Mucosa of gallbladder (tissue), 1 donor: ENCODE results near the gene HOXA5. TPM values are rescaled to one million over a fixed set of nuclear protein-coding genes. Genes with fewer than 3 reads are reported as not detected.

ENCODE experiments used
- DNase-seq: peaks from one replicate; pipeline ENCODE4 v3.0.0-alpha.2; 2020; ENCODE audit warnings: low spot score
- total RNA-seq: library from RNA; stranded (reverse); gene quantifications from one replicate; pipeline ENCODE4 v1.2.1, GENCODE V29; 2021
- donor health status: DM: no; HTN: no; CAD: no.

Gene HOXA5
- total RNA-seq, 1 donor from 2014 or later = 0.81 TPM

DNA sequence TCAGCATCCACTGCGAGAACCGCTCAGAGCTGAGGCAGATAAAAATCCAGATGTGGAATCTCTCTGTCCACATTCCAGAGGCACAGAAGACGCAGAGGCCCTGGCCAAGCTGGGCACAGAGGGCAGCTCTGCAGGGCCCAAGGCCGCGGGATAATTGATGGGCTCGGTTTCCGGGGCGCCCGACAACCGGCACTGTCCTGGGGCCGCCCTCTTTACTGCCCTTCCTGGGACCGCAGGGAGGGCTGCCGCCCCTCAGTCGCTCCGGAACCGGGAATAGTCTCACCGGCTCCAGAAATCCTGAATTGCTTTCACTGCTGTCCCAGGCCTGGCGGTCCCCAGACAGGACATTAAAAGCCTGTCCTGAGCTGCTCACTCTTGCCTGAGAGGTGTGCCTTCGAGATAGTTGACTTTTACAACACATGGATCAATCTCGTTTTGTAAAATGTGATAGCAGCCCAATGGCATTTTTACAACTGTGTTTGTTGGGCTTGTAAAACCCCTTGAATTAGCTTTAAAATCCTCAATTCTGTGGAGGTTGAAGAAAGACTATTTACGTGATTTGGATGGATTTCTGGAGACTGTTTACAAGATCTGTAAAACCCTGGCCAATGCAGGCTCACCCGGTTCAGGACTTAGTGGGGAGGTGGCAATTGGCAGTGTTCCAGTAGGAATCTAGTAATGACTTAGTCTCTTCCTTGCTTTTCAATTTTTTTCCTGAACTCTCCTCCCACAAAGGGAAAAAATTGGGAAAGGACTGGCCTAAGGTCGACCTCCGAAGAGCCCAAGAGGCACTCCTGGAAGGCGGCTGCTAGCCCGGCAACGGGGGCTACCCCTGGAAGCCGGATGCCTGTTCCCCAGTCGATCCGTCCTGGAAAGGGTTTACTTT lies 5.5 kb upstream of the HOXA5 start:
- DNase-seq = no peak

DNA sequence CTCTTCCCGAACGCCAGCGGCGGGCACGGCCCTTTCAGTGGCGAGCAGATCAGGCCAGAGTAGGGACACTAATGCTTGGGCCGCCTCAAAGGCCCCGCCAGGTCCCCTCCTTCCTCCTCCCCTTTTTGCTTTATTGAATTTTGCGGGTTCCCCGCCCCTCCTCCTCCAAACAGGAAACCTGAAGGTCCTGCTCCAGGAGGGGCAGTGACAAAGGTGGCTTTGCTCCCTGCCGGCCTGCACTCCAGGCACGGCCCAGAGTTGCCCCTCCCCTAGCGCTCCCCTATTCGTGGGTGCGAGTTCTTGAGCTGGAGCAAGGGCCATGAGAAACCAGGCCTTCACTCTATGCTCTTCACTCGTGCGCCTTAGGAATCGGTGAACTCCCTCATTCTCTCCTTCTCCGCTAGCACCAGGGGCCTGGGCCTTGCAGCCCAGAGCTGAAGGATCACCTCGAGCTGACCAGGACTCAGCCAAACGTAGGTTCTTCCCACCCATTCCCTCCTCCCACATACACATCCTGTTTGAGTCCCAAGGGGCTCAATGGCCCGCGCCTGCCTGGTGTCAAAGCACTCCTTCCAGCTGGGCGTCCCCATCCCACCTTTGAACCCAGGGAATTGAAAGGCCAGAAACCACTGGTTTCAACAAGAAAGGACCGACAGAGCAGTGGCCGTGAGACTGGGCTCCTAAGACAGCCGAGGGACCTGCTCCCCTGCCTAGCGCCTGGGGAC lies 4.7 kb upstream of the HOXA5 start:
- no peak for DNase-seq

DNA sequence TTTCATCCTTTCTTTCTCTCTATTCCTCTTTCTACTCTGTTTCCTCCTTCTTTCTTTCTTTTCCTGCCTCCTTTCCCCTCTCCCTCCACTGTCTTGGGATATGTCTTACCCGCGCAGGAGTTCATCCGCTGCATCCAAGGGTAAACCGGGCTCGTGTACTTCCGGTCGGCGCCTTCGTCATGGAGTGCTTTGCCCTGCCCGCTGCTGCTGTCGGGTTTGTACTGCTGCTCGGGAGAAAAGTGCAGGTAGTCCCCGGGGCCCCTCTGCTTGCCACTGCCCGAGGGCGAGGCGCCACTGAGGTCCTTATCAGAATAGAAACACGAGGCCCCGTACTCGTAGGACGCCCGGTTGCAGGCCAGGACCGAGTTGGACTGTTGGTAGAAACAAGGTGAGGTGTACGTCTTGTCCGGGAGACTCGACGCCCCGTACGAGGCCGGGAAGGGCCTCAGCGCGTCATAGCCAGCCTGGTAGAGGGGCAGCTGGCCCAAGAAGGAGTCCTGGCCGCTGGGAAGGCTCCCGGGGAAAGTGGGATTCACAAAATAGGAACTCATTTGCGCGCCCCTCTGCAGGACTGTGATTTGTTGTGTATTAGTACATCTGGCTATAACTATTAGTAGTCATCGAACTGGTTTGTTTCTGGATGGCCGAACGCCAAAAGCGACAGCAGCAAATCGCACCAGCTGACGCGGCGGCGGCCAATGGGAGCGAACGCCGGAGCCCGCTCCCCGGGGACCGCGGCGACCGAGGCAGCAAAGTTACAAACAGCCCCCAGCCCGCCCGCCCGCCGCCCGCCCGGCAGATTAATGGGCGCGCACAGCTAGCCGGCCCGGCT lies 3.9 kb upstream of the HOXA5 start, which contains the start of gene HOXA6:
Gene HOXA6 (minus strand): TSS at position 576 of the 832 bp plus-strand sequence. CDS start 25 bp downstream, at position 551.
- DNase-seq = no peak

DNA sequence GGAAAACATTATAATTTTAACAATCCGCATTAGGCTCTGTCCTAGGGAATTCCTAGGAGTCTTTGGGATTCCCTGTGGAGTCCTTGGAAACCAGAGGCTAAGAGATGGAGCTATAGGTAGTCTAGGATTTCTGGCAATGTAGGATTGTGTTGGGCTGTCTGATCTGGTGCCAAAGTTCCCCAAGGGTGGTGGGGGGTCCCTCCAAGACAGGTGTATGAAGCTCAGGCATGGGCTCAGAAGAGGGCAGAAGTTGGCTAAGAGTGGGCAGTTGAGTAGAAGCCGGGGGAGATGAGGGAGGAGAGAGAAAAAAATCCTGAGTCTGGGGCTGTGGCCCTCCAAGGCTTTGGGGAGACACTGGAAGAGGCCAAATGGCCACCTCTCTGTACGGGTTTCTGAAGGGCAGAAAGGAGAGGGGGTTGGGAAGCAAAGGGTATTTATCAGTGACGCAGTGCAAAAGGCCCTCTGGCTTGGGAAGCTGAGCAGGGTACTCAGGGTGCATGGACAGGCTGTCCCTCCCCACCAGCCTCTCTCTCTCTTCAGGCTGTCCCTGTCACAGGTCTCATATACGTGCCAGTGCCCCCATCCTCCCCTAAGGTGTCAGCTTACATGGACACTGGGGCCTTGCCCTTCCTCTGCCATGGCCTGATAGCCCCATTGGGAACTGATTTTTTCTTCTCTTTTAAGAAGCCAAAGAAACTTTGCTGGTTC lies 3.2 kb upstream of the HOXA5 start:
- DNase-seq = no peak

DNA sequence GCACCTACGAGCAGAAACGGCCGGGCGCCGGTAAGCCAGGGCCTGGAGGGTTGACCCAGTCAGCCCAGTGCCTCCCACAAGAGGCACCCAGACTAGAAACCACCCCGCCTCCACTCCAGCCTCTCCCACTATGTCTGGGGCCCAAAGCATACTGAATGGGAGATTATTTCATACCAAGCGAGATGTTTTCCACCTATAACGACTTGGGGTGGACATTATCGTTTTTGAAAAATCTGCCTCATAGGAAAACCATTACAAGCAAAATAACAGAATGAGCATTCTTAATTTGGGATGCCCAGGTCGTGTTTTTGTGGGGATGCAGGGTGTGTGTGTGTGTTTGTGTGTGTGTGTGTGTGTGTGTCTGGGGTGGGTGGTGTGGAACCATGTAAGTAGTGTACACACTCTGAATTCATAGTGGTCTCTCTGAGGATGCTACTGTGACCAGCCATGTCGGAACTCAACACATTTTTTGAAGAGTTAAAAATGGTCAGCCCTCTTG lies 2.5 kb upstream of the HOXA5 start:
- DNase-seq = no peak

DNA sequence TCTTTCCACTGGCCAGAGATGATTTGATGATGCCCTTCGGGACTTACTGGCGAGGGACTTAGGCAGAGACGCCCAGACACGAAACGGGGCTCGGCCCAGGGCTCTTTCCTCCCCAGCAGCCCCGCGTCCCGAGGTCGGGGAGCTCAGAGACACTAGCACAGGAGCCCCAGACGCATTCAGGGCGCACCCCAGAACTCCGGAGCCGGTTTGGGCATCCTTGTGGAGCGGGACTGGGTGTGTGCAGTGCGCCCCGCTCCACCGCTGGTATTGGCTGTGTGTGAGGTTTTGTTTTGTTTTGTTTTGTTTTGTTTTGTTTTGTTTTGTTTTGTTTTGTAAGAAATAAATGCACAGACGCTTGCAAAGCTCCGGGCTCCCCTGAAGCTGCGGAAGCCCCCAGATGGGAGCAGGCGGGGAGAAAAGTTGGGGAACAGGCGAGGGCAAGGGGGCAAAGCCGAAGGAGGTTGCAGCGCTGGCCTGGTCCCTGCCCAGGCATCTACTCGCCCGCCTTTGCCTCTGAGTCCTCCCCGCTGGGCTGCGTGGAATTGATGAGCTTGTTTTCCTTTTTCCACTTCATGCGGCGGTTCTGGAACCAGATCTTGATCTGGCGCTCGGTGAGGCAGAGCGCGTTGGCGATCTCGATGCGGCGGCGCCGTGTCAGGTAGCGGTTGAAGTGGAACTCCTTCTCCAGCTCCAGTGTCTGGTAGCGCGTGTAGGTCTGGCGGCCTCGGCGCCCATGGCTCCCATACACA lies 1.9 kb upstream of the HOXA5 start:
- DNase-seq = no peak

DNA sequence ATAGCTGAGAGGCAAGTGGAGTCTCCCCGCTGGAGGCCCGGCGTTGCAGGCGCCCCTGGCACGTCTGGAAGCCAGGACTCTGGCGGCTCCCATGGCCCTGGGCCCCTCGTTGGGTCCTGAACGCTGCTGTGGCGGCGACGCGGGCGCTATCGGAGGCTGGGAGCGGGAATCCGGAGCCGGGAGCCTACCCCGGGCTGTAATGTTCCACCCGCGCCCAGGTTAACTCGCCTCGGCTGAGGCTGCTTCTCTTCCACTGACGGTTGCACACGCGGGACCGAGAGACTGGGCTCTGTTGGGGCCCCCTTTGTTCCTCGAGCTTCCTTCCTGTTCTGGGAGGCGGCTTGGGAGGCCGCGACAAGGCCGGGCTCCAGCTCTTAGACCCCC lies 1.3 kb upstream of the HOXA5 start:
- no peak for DNase-seq

DNA sequence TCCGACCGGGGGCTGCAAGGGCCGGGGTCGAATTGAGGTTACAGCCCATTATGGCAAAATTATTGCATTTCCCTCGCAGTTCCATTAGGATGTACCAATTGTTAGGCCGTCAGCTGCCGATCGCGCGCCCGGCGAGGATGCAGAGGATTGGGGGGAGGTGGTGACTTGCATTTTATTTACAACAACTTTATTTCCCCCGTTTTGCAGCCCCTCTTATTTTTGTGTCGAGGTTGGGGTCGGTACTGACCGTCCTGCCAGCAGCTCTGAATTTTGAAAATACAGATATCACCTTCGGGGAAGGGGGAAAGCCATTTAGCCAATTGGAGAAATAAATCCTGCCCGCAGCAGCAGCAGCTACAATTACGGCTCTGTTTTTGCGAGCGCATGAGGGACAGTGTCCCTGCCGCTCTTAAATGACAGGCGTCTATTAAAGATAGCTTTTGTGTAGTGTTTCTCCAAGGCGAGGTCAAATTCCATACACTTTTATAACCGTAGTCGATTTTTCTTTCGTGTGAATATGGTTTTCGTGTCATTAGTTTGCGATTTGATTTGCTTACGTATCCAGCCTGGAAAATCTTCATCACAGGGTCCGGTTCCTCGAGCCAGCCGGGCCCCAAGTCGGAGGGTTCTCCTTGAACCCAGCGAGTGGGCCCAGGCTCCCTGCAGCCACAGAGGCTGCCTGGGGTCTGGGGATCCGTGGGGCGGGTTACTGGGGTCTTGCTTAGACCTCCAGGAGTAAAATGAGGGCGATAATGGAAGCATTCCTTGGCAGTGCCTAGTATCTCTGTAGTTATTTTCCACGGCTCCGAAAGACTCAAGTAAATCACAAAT lies 684 bp upstream of the HOXA5 start:
- DNase-seq = no peak

DNA sequence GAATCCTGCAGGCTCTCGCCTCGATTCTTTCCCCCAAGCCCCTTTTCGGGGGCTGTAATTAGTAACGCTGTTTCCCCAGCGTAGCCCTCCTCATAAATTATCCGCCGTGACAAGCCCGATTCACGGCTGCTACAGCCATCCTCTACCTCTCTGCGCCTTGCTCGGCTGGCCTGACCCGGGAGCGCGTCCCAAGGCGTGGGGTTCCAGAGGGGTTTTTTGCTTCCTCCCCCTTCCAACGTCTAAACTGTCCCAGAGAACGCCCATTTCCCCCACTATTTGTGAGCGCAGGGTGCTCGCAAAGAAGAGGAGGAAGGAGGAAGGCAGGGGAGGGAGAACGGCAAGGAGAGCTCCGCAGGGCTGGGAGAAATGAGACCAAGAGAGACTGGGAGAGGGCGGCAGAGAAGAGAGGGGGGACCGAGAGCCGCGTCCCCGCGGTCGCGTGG lies 880 bp downstream of the HOXA5 start:
- no peak for DNase-seq

DNA sequence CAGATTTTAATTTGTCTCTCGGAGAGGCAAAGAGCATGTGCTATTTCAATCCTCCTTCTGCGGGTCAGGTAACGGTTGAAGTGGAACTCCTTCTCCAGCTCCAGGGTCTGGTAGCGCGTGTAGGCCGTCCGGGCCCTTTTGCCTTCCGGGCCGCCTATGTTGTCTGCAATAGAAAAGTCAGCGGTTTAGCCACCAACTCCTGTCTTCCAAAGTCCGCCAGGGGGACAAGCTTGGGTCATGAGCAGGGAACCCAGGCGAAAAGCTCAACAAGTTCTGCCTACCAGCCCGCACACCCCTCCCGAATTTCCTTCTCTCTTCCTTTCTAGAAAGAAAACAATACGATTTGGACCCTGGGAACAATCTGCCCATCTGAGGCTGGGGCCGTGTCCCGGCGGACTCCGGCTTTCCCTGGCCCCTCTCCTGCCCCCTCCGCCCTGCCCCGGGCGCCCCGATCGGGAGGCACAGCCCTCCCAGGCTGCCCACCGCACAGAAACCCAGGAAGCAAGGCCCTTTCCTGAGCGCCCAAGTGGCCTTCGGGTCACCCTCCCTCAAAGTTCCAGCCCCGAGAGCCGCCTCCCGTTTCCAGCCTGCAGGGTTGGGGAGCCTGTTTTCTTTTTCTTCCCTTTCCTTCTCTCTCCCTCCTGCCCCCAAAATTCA lies 1.4 kb downstream of the HOXA5 start:
- DNase-seq = no peak

DNA sequence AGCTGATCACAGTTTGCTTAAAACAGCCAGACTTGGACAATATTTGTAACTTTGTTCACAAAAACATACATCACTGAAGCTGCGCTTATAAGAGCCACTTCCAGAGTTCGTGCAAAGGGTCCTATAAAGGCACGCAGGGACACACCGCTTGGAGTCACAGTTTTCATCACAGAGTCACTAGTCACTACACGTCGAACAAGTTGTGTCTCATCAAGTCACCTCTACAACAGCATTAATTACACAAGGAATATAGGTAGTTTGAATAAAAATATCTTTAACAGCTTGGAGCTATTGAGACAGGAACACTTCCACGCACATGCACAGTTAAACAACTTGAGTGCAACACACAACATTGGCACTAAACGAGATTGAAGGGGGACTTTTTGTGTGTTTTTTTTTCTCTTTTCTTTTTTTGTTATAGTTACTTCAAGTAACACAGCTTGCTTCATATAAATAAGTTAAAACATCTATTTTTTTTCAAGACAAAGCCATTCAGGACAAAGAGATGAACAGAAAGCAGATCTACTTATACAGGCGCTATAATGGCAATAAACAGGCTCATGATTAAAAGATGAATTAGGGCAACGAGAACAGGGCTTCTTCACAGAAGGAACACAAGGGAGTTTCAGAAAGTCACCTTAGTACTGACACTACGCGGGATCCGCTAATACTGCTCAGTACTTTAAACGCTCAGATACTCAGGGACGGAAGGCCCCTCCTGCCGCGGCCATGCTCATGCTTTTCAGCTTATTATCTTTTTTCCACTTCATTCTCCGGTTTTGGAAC lies 2.2 kb downstream of the HOXA5 start:
- no peak for DNase-seq

DNA sequence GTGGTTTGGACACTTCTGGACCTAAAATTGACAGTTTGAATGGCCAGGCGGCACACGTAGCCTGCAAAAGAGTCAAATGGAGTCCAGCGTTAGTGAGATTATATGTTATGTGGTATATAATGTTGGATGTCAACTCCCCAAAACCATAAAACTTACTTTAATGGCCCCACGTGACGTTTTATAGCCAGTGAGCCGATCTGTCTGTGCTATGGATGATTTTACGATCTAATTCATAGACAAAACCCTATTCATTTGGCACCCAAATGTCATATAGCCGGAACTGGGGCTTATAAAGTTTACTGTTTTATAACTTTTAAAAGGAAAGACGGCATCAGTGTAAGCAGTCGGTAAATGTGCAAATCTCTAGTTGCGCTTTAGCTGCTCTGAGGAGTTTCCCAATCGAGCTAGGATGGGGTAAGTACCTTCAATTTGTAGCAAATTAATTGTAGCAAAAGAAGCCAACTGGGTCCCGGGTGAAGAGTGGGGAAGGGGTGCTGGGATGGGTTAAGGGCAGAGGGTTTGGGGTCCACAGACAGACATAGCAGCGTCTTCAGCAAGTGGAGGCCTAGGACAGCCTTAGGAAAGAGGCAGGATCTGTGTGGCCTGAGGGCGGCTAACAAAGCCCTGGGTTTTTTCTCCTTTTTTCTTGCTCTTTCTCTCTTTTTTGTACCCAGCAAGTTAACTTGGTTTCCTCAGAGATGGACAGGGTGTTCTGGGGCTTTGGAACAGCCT lies 3.2 kb downstream of the HOXA5 start:
- DNase-seq = no peak

DNA sequence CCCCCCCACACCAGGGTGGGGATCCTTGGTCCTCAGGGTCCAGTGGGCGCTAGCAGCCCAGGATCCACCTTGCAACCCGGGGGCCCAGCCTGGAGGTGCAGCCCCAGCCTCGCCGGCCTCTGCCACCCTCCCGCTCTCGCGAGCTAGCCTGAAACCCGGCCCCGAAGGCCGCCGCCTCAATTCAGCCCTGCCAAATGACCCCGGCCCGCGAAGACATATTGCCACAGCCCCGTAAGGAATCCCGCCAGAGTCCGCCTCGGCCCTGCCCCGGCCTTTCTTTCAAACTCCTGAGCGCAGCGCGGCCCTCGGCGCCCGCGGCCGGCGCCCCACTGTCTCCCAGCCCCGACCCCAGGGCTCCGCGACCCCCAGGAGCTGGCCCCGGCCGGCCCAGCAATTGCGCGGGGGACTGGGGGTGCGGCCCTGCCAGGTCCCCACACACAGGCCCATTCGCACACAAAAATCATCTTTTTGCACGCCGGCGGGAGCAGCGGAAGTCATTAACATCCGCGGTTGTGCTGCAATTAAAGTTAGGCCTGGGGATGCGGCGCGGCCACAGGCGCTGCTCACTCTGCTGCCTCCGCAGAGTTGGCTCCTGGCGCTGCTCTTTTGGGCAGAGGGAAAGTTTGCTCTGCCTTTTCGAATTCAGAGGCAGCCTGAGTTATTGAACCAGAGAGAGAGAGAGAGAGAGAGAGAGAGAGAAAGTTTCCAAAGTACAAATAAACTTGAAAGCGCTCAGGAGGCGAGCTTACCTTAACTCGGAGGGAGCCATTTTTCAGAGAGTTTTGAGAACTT lies 4.0 kb downstream of the HOXA5 start:
- DNase-seq = no peak

DNA sequence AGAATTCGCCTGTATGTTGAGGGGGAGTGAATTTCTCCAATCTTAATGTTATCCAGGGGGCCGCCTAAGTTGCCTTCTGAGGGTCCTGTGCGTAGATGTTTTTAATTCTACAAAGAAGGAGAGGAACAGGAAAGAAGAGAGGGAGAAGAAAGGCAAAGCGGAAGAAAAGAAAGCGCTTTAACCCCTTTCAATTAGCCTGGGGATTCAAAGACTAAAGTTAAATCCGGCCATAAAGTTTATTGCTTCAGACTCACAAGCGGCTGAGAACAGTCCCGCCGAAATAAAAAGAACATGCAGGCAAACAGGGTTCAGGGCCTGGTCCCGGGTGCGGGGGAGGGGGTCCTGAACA lies 4.5 kb downstream of the HOXA5 start:
- no peak for DNase-seq

DNA sequence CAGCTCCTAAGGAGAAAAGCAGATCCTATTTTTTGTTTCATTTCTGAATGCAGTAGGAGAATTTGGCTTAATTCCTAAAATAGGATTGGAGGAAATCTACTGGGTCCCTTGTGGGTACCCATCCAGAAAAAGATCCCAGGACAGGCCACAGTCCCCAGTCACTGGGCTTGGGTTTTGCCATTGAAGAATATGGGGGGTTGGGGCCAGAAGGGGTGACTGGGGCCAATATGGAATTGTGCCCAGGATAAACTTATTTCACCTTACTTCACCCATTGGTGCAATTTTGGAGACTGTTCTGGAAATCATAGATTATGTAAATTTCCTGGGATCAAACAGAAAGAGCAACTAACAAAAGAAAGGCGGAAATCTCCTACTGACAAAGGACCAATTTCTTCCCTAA lies 5.0 kb downstream of the HOXA5 start:
- DNase-seq = no peak

DNA sequence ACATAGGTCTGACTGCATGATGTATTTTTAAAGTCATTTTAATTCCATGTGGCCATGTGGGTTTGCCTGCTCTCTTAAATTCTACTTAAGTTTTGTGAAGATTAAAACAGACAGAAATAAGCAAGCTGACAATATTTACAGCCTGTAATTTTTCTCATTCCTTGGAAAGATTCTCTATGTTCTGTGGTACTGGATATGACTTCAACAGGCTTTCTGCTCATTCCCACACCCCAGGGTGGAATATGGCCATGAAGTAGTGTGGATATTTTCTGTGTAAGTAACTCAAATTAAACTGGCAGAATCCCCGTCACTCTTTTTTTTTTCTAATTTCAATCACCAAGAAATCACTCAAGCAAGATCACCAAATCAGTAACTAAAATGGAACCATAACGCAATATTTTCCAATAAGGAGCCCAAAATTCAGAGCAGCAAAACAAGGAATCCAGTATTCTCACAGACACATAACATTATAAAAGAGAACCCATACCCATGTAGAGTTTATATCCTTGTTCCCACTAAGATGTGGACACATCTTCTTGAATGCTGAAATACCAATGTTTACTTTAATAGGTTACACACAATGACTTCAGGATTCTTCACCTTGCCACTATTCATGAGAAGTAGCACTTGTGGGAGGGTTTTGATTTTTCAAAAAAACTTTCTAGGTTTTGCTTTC lies 5.7 kb downstream of the HOXA5 start:
- no peak for DNase-seq
